Psoas muscle (tissue), 8 donors: ENCODE measurements around the gene OMG. TPM values are rescaled to one million over a fixed set of nuclear protein-coding genes. Genes with fewer than 3 reads are reported as not detected.

Source experiments
- ATAC-seq, 4 donors: fragments of 200-7000 bp; cut with Tn5 transposase; one replicate each; pipeline ENCODE4 v1.9.1; 2020; ENCODE audit warnings: moderate library complexity in 3 of 4, mild to moderate bottlenecking in 2 of 4
- DNase-seq, 2 donors: peaks; one replicate each; pipeline ENCODE4 v3.0.0-alpha.2; 2020
- H3K27ac ChIP-seq: fragments of 200-600 bp; one replicate; pipeline ENCODE4 v1.8.0; 2022
- H3K27me3 ChIP-seq, 3 donors: fragments of 200-600 bp in 1 of 3; one replicate each; pipeline versions ENCODE4 v1.6.1 to v1.8.0; 2013 to 2022; ENCODE audit warnings: low read length in 2 of 3, mild to moderate bottlenecking in 2 of 3, moderate library complexity in 1 of 3; ENCODE audit not compliant: insufficient read depth in 3 of 3
- H3K36me3 ChIP-seq, 2 donors: fragments of 200-600 bp in 1 of 2; one replicate each; pipeline versions ENCODE4 v1.6.1 to v1.8.0; 2013 to 2022; ENCODE audit warnings: low read depth in 1 of 2, mild to moderate bottlenecking in 1 of 2, moderate library complexity in 1 of 2; ENCODE audit not compliant: insufficient read depth in 1 of 2
- H3K4me1 ChIP-seq: fragments of 200-600 bp; one replicate; pipeline ENCODE4 v1.8.0; 2022
- H3K4me3 ChIP-seq: fragments of 200-600 bp; one replicate; pipeline ENCODE4 v1.8.0; 2022; ENCODE audit warnings: mild to moderate bottlenecking
- H3K9me3 ChIP-seq: fragments of 200-600 bp; one replicate; pipeline ENCODE4 v1.8.0; 2022
- WGBS, 3 donors: extraction: QIAGEN DNeasy Blood & Tissue Kit; methylation state at CpG; one replicate each; pipeline versions ENCODE4 v1.1.6 to v1.1.7; 2013; 5-methylcytosine and 5-hydroxymethylcytosine counted together
- intact Hi-C, 2 donors: fragments of 100-400 bp; cut with DNase I; formaldehyde crosslinking; loops; one replicate each; pipeline versions ENCODE4 v1.11.0 to v1.14.2; 2022
- polyA plus RNA-seq, 3 donors: library from polyadenylated mRNA; stranded (reverse); fragments of 200-250 nt; gene quantifications; one replicate each; pipeline ENCODE4 v1.2.3, GENCODE V29; 2013
- total RNA-seq, 4 donors: library from RNA; stranded (reverse); fragmentation: NEBNext Ultra II Directional in 2 of 4; extraction: Animal tissue kit (Norgen Biotek cat#: 25700) in 2 of 4; gene quantifications; one replicate each; pipeline versions ENCODE4 v1.2.1 to v1.2.4, GENCODE V29; 2021 to 2023
- TF ChIP-seq, protein P1 (sequence below): fragments of 200-600 bp; IDR thresholded peaks from one replicate; pipeline ENCODE4 v1.8.0; 2022; ENCODE audit warnings: antibody characterized with exemption
- donor health status: healthy with polysubstance abuse.
- donor health status: DM: no; HTN: no; CAD: no; lungs with moderate emphysema.
- donor health status: Bipolar disorder and iron deficiency.
- donor health status: healthy.
- donor health status: DM: yes; HTN: yes; CAD: no.
- donor health status: DM: no; HTN: no; CAD: no.
- donor health status: DM: no; HTN: no; CAD: no.
- donor health status: DM: yes; HTN: yes; CAD: no.

The OMG gene
- total and polyA plus RNA-seq, 7 donors = 0.03 to 0.10 TPM; not detected in 5

DNA sequence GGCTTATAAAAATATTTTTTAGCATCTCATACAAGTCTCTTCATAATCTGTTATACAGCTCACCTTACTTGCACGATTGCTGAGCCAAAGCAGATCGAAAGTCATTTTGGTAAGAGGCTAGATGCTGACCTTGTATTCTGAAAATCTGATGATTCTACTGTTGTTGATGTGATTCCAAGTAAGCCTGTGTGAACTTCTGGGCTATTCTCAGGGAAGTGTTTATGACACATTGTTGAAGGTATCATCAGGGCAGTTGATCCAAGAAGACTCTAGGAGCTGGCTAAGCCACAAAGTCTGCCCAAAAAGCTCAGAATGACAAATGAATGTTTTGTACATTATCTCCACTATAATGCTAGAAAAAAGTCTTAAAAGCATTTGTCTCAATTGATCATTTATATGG lies 16.0 kb downstream of the OMG start:
- no peak for DNase-seq
- TF ChIP-seq, protein P1, sequence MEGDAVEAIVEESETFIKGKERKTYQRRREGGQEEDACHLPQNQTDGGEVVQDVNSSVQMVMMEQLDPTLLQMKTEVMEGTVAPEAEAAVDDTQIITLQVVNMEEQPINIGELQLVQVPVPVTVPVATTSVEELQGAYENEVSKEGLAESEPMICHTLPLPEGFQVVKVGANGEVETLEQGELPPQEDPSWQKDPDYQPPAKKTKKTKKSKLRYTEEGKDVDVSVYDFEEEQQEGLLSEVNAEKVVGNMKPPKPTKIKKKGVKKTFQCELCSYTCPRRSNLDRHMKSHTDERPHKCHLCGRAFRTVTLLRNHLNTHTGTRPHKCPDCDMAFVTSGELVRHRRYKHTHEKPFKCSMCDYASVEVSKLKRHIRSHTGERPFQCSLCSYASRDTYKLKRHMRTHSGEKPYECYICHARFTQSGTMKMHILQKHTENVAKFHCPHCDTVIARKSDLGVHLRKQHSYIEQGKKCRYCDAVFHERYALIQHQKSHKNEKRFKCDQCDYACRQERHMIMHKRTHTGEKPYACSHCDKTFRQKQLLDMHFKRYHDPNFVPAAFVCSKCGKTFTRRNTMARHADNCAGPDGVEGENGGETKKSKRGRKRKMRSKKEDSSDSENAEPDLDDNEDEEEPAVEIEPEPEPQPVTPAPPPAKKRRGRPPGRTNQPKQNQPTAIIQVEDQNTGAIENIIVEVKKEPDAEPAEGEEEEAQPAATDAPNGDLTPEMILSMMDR = no peak
- Histone ChIP-seq H3K36me3 (peaks cover 5 to 23% of the 10 kb centered on the region in 2 donors), H3K4me3 (no peak overlapping the region), H3K27me3 (no peaks in the 10 kb centered on the region), H3K9me3 (no peaks in the 10 kb centered on the region), H3K4me1 (no peaks in the 10 kb centered on the region), H3K27ac (no peak overlapping the region)
- ATAC-seq = no peak
- WGBS, 3 donors = 89 to 95% (median 95%) methylated on average over 2 of the region's 2 CpGs
- intact Hi-C loops = no loop called here

DNA sequence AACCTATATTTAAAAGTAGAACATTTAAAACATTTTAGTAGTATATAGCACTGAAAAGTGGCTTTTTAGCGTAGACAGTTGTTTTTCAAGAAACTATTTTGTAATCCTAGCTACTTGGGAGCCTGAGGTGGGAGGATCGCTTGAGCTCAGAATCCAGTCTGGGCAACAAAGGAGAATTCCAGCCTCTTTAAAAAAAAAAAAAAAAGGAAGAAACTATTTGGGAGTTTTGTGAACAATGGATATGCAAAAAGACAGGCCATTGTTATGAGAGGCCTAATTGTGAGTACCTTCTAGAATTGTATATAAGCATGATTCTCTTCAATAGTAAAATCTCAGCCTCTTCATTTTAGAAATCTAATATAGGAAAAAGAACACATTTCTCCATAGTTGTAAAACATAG lies 17.6 kb downstream of the OMG start:
- Histone ChIP-seq H3K9me3 (no peaks in the 10 kb centered on the region), H3K4me3 (no peak overlapping the region), H3K36me3 (peaks cover 5 to 29% of the 10 kb centered on the region in 2 donors), H3K27ac (no peak overlapping the region), H3K4me1 (no peaks in the 10 kb centered on the region), H3K27me3 (no peaks in the 10 kb centered on the region)
- intact Hi-C loops = no loop called here
- DNase-seq = no peak
- TF ChIP-seq, protein P1 = no peak
- no peak for ATAC-seq
- WGBS, 3 donors = 91 to 98% (median 94%) methylated on average over 2 of the region's 2 CpGs

GRCh38 chr17:31275116-31275515 lies 21.9 kb downstream of the OMG start:
- Histone ChIP-seq H3K4me1 (no peaks in the 10 kb centered on the region), H3K4me3 (no peak overlapping the region), H3K27ac (no peak overlapping the region), H3K9me3 (no peaks in the 10 kb centered on the region), H3K36me3 (peaks cover 5 to 25% of the 10 kb centered on the region in 2 donors), H3K27me3 (no peaks in the 10 kb centered on the region)
- WGBS, 3 donors = 94 to 97% (median 94%) methylated on average over 1 of the region's 1 CpG
- ATAC-seq (no peak), DNase-seq (no peak)
- intact Hi-C loops = no loop called here
- TF ChIP-seq, protein P1 = no peak

DNA sequence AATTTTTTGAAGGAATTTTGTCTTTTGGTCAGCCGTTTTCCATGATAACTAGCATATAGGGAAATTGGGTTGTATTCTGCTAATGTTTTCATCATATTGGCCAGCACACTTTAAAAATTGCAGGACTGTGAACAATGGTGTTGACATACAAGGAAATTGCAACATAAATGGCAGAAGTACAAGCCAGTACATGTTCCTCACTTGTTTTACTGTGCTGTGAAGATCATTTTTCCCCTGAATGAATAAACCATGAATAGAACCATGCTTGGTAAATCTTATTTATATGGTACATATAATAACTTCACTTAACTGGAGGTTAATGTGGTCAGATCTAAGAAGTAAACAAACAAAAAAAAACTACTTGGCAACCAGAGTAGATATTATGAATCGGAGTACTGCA lies 22.8 kb downstream of the OMG start:
- no peak for DNase-seq
- H3K9me3 ChIP-seq = no peaks in the 10 kb centered on the region
- no peak overlapping the region for H3K4me3 ChIP-seq
- TF ChIP-seq, protein P1 = no peak
- 57 to 83% (median 67%) methylated on average over 2 of the region's 2 CpGs for WGBS, 3 donors
- peaks cover 5 to 29% of the 10 kb centered on the region in 2 donors for H3K36me3 ChIP-seq
- ATAC-seq = peak in 2 of 4 donors; percentile 59 to 72
- intact Hi-C loops = no loop called here
- no peak overlapping the region for H3K27ac ChIP-seq
- H3K4me1 ChIP-seq = peaks cover 7% of the 10 kb centered on the region
- H3K27me3 ChIP-seq = no peaks in the 10 kb centered on the region

DNA sequence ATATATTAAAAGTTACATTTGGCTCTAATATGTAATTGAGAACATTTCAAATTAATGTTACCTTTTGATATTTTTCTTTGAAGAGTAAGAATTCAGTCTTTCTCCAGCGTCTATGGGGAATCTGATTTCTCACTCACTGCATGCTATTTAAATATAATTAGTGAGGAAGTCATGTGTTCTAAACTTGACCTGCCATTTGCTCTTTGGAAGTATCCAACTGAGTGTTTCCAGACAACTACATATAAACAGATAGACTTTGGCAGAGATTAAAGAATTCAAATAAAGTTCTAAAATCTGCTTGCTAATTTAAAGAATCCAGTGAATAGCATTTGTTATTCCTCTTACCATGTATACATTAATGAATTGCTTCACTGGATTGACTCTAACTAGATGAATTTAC lies 23.5 kb downstream of the OMG start:
- Histone ChIP-seq H3K27ac (no peak overlapping the region), H3K4me3 (no peak overlapping the region), H3K27me3 (no peaks in the 10 kb centered on the region), H3K9me3 (no peaks in the 10 kb centered on the region), H3K36me3 (peaks cover 5 to 34% of the 10 kb centered on the region in 2 donors), H3K4me1 (peaks cover 10% of the 10 kb centered on the region)
- DNase-seq (no peak), ATAC-seq (no peak)
- intact Hi-C loops = no loop called here
- WGBS, 3 donors = 51 to 63% (median 58%) methylated on average over 1 of the region's 1 CpG
- TF ChIP-seq, protein P1 = no peak
